BJ (cell line): ENCODE data around the gene PLA2G2D. TPM values are rescaled to one million over a fixed set of nuclear protein-coding genes. Genes with fewer than 3 reads are reported as not detected.

Experiments
- CTCF ChIA-PET: fragments of 350-600 bp; formaldehyde crosslinking; extraction: SDS; loops from one replicate; lab custom pipeline; 2021; ENCODE audit warnings: antibody characterized with exemption, inconsistent platforms; lab: Yijun Ruan, JAX
- POLR2A ChIA-PET: fragments of 300-600 bp; sonication (Branson Sonifier 250); formaldehyde crosslinking; extraction: SDS; loops from one replicate; lab custom pipeline; 2021; ENCODE audit warnings: antibody characterized with exemption; lab: Charles Lee
- DNase-seq: peaks from one replicate; pipeline ENCODE4 v3.0.0-alpha.2; 2011; ENCODE audit warnings: low read depth
- H3K27me3 ChIP-seq: 2 replicates; pipeline ENCODE4 v1.6.0; 2011; ENCODE audit warnings: low read length; ENCODE audit not compliant: control insufficient read depth, insufficient read depth
- H3K36me3 ChIP-seq: 2 replicates; pipeline ENCODE4 v1.5.1; 2011; ENCODE audit warnings: low read length; ENCODE audit not compliant: control insufficient read depth, insufficient read depth
- H3K4me3 ChIP-seq: 2 replicates; pipeline ENCODE4 v1.5.1; 2011; ENCODE audit warnings: low read depth, mild to moderate bottlenecking, control low read depth, low read length
- CTCF ChIP-seq: IDR thresholded peaks from 2 replicates; pipeline ENCODE4 v1.5.1; 2011; ENCODE audit warnings: low read depth, mild to moderate bottlenecking, control low read depth, inconsistent platforms, low read length, moderate library complexity; ENCODE audit not compliant: insufficient read depth
- polyA plus RNA-seq: library from polyadenylated mRNA; depleted of rRNA; stranded (reverse); fragments of >200 nt; gene quantifications from 2 replicates; pipeline ENCODE4 v1.2.3, GENCODE V29; 2011

Gene PLA2G2D
- polyA plus RNA-seq, 1 experiment, result not detected

- Histone ChIP-seq H3K4me3 (no peak overlapping the region), H3K36me3 (no peaks in the 10 kb centered on the region), H3K27me3 (no peaks in the 10 kb centered on the region)
- ChIA-PET CTCF (interaction anchor here (0.7 to 1.0 kb wide), 2 partner anchors 60 to 247 kb away, joined by 3 read pairs; no protein-coding TSS in a partner anchor), POLR2A (no interaction called here)
- DNase-seq, result no peak
- TF ChIP-seq CTCF, result no peak
Measured at GRCh38 chr1:20093303-20093702, 26.0 kb downstream of the PLA2G2D start.

GRCh38 chr1:20090641-20091040, 28.7 kb downstream of the PLA2G2D start:
- H3K4me3 ChIP-seq, result no peak overlapping the region
- ChIA-PET POLR2A (no interaction called here), CTCF (interaction anchor here (0.9 kb wide), 1 partner anchor 62 kb away, joined by 3 read pairs; no protein-coding TSS in a partner anchor)
- no peak for DNase-seq
- TF ChIP-seq CTCF, result no peak
- no peaks in the 10 kb centered on the region for H3K36me3 ChIP-seq
- H3K27me3 ChIP-seq, result no peaks in the 10 kb centered on the region

- Histone ChIP-seq H3K36me3 (no peaks in the 10 kb centered on the region), H3K27me3 (no peaks in the 10 kb centered on the region), H3K4me3 (no peak overlapping the region)
- no peak for DNase-seq
- ChIA-PET CTCF (no interaction called here), POLR2A (no interaction called here)
- TF ChIP-seq CTCF, result no peak
Measured at GRCh38 chr1:20090119-20090518, 29.2 kb downstream of the PLA2G2D start.

GRCh38 chr1:20089328-20090077, 29.8 kb downstream of the PLA2G2D start:
- ChIA-PET POLR2A (no interaction called here), CTCF (no interaction called here)
- no peak for DNase-seq
- no peak overlapping the region for H3K4me3 ChIP-seq
- TF ChIP-seq CTCF, result no peak
- no peaks in the 10 kb centered on the region for H3K36me3 ChIP-seq
- H3K27me3 ChIP-seq, result no peaks in the 10 kb centered on the region

- no peak for DNase-seq
- POLR2A ChIA-PET, result no interaction called here
- no peaks in the 10 kb centered on the region; the same call in 1 of the 2 replicates for H3K27me3 ChIP-seq
- H3K36me3 ChIP-seq, result no peaks in the 10 kb centered on the region
- TF ChIP-seq CTCF, result no peak
- no peak overlapping the region for H3K4me3 ChIP-seq
- CTCF ChIA-PET, result no interaction called here
Measured at GRCh38 chr1:20087668-20088067, 31.7 kb downstream of the PLA2G2D start.
